Effector memory CD4-positive, alpha-beta T cell (primary cell): ENCODE measurements around the gene OR2W3.
"Not testable (repeated sequence)": the region's sequence is repeated elsewhere in the genome, so short reads cannot be mapped to it uniquely, and the experiment has no call there.

Source experiments
- DNase-seq, 3 donors: peaks; one replicate each; pipeline ENCODE4 v3.0.0-alpha.2; 2020
- H3K27ac ChIP-seq: 2 replicates; pipeline ENCODE4 v1.7.0; 2013; ENCODE audit warnings: mild to moderate bottlenecking, low read length, moderate library complexity; ENCODE audit not compliant: insufficient read depth, poor library complexity, severe bottlenecking
- H3K27me3 ChIP-seq: replicated peaks from 2 replicates; pipeline ENCODE4 v1.7.0; 2013; ENCODE audit warnings: mild to moderate bottlenecking, low read length; ENCODE audit not compliant: insufficient read depth, control insufficient read depth, poor library complexity, severe bottlenecking
- H3K36me3 ChIP-seq: 2 replicates; pipeline ENCODE4 v1.7.0; 2013; ENCODE audit warnings: mild to moderate bottlenecking, low read length, moderate library complexity; ENCODE audit not compliant: control insufficient read depth, insufficient read depth
- H3K4me1 ChIP-seq: 2 replicates; pipeline ENCODE4 v1.7.0; 2013; ENCODE audit warnings: low read length, mild to moderate bottlenecking; ENCODE audit not compliant: control insufficient read depth, insufficient read depth, poor library complexity, severe bottlenecking
- H3K4me3 ChIP-seq: 2 replicates; pipeline ENCODE4 v1.7.0; 2013; ENCODE audit warnings: low read length, low read depth, mild to moderate bottlenecking; ENCODE audit not compliant: insufficient read depth, poor library complexity, severe bottlenecking
- H3K9me3 ChIP-seq: 2 replicates; pipeline ENCODE4 v1.7.0; 2013; ENCODE audit warnings: mild to moderate bottlenecking, low read length, moderate library complexity; ENCODE audit not compliant: control insufficient read depth

The OR2W3 gene

GRCh38 chr1:247913786-247914185, 18.4 kb downstream of the OR2W3 start:
- DNase-seq = no peak
- H3K4me3 ChIP-seq = no peak overlapping the region

GRCh38 chr1:247914941-247915662, 19.7 kb downstream of the OR2W3 start:
- DNase-seq = no peak
- no peak overlapping the region for H3K4me3 ChIP-seq
- H3K27ac ChIP-seq = no peak overlapping the region
- H3K36me3 ChIP-seq = no peaks in the 10 kb centered on the region
- H3K4me1 ChIP-seq = no peaks in the 10 kb centered on the region
- H3K27me3 ChIP-seq = no peaks in the 10 kb centered on the region
- no peaks in the 10 kb centered on the region for H3K9me3 ChIP-seq

More at GRCh38 chr1:247913786-247914185, 18.4 kb downstream of the OR2W3 start:
- H3K27ac ChIP-seq = no peak overlapping the region
- no peaks in the 10 kb centered on the region for H3K36me3 ChIP-seq
- H3K9me3 ChIP-seq = no peaks in the 10 kb centered on the region
- no peaks in the 10 kb centered on the region for H3K27me3 ChIP-seq
- no peaks in the 10 kb centered on the region for H3K4me1 ChIP-seq

GRCh38 chr1:247919952-247920351, 24.6 kb downstream of the OR2W3 start, which contains the start of gene OR2T8:
Gene OR2T8, plus strand, starts transcription at chr1:247920252. Its CDS starts 766 bp downstream, at chr1:247921018.
- no peak within 1 kb of the TSS for H3K4me3 ChIP-seq
- DNase-seq = no peak
- H3K4me1 ChIP-seq = no peaks in the 10 kb centered on the region
- no peaks in the 10 kb centered on the region for H3K27me3 ChIP-seq
- no peak within 1 kb of the TSS for H3K27ac ChIP-seq
- H3K36me3 ChIP-seq = no peaks in the 10 kb centered on the region
- no peaks in the 10 kb centered on the region for H3K9me3 ChIP-seq

GRCh38 chr1:247923941-247924340, 28.6 kb downstream of the OR2W3 start:
- Histone ChIP-seq H3K27ac (no peak overlapping the region), H3K4me1 (no peaks in the 10 kb centered on the region), H3K36me3 (no peaks in the 10 kb centered on the region), H3K4me3 (no peak overlapping the region), H3K27me3 (no peaks in the 10 kb centered on the region), H3K9me3 (no peaks in the 10 kb centered on the region)
- no peak for DNase-seq

- no peaks in the 10 kb centered on the region for H3K4me1 ChIP-seq
- H3K36me3 ChIP-seq = no peaks in the 10 kb centered on the region
- no peaks in the 10 kb centered on the region for H3K27me3 ChIP-seq
- H3K9me3 ChIP-seq = no peaks in the 10 kb centered on the region
- no peak within 1 kb of the TSS for H3K27ac ChIP-seq
- no peak for DNase-seq
- no peak within 1 kb of the TSS for H3K4me3 ChIP-seq
These were observed 29.5 kb downstream of the OR2W3 start, which contains the start of gene OR2AJ1 for GRCh38 chr1:247924868-247925267. Gene OR2AJ1, plus strand, starts transcription at chr1:247924889. Its CDS starts 8,880 bp downstream, at chr1:247933769.

- H3K27ac ChIP-seq = no peak overlapping the region
- DNase-seq = no peak
- no peaks in the 10 kb centered on the region for H3K4me1 ChIP-seq
These were observed 38.6 kb downstream of the OR2W3 start for GRCh38 chr1:247933989-247934388.

GRCh38 chr1:247935781-247936180, 40.4 kb downstream of the OR2W3 start:
- no peaks in the 10 kb centered on the region for H3K9me3 ChIP-seq
- DNase-seq = no peak
- no peaks in the 10 kb centered on the region for H3K4me1 ChIP-seq
- H3K27me3 ChIP-seq = no peaks in the 10 kb centered on the region
- H3K36me3 ChIP-seq = no peaks in the 10 kb centered on the region
- H3K4me3 ChIP-seq = no peak overlapping the region
- no peak overlapping the region for H3K27ac ChIP-seq

More at GRCh38 chr1:247933989-247934388, 38.6 kb downstream of the OR2W3 start:
- H3K27me3 ChIP-seq = no peaks in the 10 kb centered on the region
- H3K4me3 ChIP-seq = no peak overlapping the region
- H3K9me3 ChIP-seq = no peaks in the 10 kb centered on the region
- no peaks in the 10 kb centered on the region for H3K36me3 ChIP-seq

- no peak for DNase-seq
- Histone ChIP-seq H3K4me1 (no peaks in the 10 kb centered on the region), H3K4me3 (no peak overlapping the region), H3K9me3 (no peaks in the 10 kb centered on the region), H3K27me3 (no peaks in the 10 kb centered on the region), H3K36me3 (no peaks in the 10 kb centered on the region), H3K27ac (no peak overlapping the region)
These were observed 41.0 kb downstream of the OR2W3 start for GRCh38 chr1:247936415-247936814.

- H3K4me1 ChIP-seq, H3K36me3 ChIP-seq, H3K27me3 ChIP-seq, H3K9me3 ChIP-seq: not testable (repeated sequence)
- peak; percentile 55 to 65 (median 60) for DNase-seq
- Histone ChIP-seq H3K4me3 (peak overlapping the region; percentile 53), H3K27ac (peak overlapping the region; percentile 21)
These were observed 41.8 kb downstream of the OR2W3 start for GRCh38 chr1:247936965-247937734.

- no peaks in the 10 kb centered on the region for H3K27me3 ChIP-seq
- no peaks in the 10 kb centered on the region for H3K36me3 ChIP-seq
- H3K27ac ChIP-seq = no peak overlapping the region
- no peak for DNase-seq
- no peak overlapping the region for H3K4me3 ChIP-seq
- no peaks in the 10 kb centered on the region for H3K4me1 ChIP-seq
- no peaks in the 10 kb centered on the region for H3K9me3 ChIP-seq
These were observed 47.2 kb downstream of the OR2W3 start for GRCh38 chr1:247942624-247943023.
